Measurements from ENCODE around the gene FADS1. TPM values are rescaled to one million over a fixed set of nuclear protein-coding genes. Genes with fewer than 3 reads are reported as not detected.

Gene FADS1
- total and polyA plus RNA-seq, 2 of the 13 experiments (the other 11 are each of a cell fraction or from before 2014, with no cell fraction given): 91.8 to 108 TPM

GRCh38 chr11:61816736-61817455, at the start of gene FADS1 (continued):
- TF ChIP-seq, protein P1, sequence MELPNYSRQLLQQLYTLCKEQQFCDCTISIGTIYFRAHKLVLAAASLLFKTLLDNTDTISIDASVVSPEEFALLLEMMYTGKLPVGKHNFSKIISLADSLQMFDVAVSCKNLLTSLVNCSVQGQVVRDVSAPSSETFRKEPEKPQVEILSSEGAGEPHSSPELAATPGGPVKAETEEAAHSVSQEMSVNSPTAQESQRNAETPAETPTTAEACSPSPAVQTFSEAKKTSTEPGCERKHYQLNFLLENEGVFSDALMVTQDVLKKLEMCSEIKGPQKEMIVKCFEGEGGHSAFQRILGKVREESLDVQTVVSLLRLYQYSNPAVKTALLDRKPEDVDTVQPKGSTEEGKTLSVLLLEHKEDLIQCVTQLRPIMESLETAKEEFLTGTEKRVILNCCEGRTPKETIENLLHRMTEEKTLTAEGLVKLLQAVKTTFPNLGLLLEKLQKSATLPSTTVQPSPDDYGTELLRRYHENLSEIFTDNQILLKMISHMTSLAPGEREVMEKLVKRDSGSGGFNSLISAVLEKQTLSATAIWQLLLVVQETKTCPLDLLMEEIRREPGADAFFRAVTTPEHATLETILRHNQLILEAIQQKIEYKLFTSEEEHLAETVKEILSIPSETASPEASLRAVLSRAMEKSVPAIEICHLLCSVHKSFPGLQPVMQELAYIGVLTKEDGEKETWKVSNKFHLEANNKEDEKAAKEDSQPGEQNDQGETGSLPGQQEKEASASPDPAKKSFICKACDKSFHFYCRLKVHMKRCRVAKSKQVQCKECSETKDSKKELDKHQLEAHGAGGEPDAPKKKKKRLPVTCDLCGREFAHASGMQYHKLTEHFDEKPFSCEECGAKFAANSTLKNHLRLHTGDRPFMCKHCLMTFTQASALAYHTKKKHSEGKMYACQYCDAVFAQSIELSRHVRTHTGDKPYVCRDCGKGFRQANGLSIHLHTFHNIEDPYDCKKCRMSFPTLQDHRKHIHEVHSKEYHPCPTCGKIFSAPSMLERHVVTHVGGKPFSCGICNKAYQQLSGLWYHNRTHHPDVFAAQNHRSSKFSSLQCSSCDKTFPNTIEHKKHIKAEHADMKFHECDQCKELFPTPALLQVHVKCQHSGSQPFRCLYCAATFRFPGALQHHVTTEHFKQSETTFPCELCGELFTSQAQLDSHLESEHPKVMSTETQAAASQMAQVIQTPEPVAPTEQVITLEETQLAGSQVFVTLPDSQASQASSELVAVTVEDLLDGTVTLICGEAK (IDR thresholded peaks at IDR 0.05): no peak
- TF ChIP-seq, protein P1 (CRISPR knock-in tag; IDR thresholded peaks at IDR 0.05): peak; percentile 77; the same call in 1 of the 2 replicates
- TF ChIP-seq, protein P2, sequence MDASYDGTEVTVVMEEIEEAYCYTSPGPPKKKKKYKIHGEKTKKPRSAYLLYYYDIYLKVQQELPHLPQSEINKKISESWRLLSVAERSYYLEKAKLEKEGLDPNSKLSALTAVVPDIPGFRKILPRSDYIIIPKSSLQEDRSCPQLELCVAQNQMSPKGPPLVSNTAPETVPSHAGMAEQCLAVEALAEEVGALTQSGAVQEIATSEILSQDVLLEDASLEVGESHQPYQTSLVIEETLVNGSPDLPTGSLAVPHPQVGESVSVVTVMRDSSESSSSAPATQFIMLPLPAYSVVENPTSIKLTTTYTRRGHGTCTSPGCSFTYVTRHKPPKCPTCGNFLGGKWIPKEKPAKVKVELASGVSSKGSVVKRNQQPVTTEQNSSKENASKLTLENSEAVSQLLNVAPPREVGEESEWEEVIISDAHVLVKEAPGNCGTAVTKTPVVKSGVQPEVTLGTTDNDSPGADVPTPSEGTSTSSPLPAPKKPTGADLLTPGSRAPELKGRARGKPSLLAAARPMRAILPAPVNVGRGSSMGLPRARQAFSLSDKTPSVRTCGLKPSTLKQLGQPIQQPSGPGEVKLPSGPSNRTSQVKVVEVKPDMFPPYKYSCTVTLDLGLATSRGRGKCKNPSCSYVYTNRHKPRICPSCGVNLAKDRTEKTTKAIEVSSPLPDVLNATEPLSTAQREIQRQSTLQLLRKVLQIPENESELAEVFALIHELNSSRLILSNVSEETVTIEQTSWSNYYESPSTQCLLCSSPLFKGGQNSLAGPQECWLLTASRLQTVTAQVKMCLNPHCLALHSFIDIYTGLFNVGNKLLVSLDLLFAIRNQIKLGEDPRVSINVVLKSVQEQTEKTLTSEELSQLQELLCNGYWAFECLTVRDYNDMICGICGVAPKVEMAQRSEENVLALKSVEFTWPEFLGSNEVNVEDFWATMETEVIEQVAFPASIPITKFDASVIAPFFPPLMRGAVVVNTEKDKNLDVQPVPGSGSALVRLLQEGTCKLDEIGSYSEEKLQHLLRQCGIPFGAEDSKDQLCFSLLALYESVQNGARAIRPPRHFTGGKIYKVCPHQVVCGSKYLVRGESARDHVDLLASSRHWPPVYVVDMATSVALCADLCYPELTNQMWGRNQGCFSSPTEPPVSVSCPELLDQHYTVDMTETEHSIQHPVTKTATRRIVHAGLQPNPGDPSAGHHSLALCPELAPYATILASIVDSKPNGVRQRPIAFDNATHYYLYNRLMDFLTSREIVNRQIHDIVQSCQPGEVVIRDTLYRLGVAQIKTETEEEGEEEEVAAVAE (CRISPR knock-in tag; IDR thresholded peaks at IDR 0.05; ENCODE audit: borderline replicate concordance): 0 out of 2 replicates have a peak, but pooled peaks have one; percentile 33
- TF ChIP-seq PBX3 (CRISPR knock-in tag; IDR thresholded peaks at IDR 0.05; ENCODE audit: borderline replicate concordance) (no peak), HHEX (CRISPR knock-in tag; IDR thresholded peaks at IDR 0.05) (no peak), NBN (conservative IDR thresholded peaks at IDR 0.05) (no peak), KDM4B (CRISPR knock-in tag; IDR thresholded peaks at IDR 0.05) (no peak), AGO1 (IDR thresholded peaks at IDR 0.05; ENCODE audit: low read depth, low read length, poor library complexity, severe bottlenecking) (peak; percentile 88), ASH2L (IDR thresholded peaks at IDR 0.05; ENCODE audit: insufficient read length, low read depth, low read length) (peak; percentile 68), ZNF577 (CRISPR knock-in tag; IDR thresholded peaks at IDR 0.05; ENCODE audit: borderline replicate concordance, low read depth) (peak; percentile 62; the same call in 1 of the 2 replicates), ZNF788 (CRISPR knock-in tag; IDR thresholded peaks at IDR 0.05; ENCODE audit: borderline replicate concordance) (peak; percentile 98), ZBTB3 (CRISPR knock-in tag; IDR thresholded peaks at IDR 0.05; ENCODE audit: borderline replicate concordance, low read depth) (no peak)
- TF ChIP-seq, protein P3, sequence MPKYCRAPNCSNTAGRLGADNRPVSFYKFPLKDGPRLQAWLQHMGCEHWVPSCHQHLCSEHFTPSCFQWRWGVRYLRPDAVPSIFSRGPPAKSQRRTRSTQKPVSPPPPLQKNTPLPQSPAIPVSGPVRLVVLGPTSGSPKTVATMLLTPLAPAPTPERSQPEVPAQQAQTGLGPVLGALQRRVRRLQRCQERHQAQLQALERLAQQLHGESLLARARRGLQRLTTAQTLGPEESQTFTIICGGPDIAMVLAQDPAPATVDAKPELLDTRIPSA (CRISPR knock-in tag; IDR thresholded peaks at IDR 0.05; ENCODE audit: borderline replicate concordance): no peak

Data from HepG2 (cell line).